Hepatocyte (in vitro differentiated cells): Measurements from ENCODE around the gene OR7G2.

Experiments used
- CTCF ChIP-seq: fragments of 200-600 bp; sonication (generic); IDR thresholded peaks from 2 replicates; pipeline ENCODE4 v1.5.1; 2016; ENCODE audit warnings: antibody characterized with exemption, mild to moderate bottlenecking; ENCODE audit not compliant: poor library complexity
- EZH2 ChIP-seq: fragments of 200-600 bp; sonication (generic); IDR thresholded peaks from 2 replicates; pipeline ENCODE4 v1.6.1; 2016; ENCODE audit warnings: antibody characterized with exemption, mild to moderate bottlenecking, borderline replicate concordance
- EZH2phosphoT487 ChIP-seq: fragments of 200-600 bp; sonication (generic); IDR thresholded peaks from one replicate; pipeline ENCODE4 v1.6.1; 2018; ENCODE audit warnings: antibody characterized with exemption, mild to moderate bottlenecking, low read depth, moderate library complexity; ENCODE audit not compliant: unreplicated experiment, severe bottlenecking

- TF ChIP-seq CTCF (no peak), EZH2phosphoT487 (no peak), EZH2 (no peak)
These were observed 20.9 kb upstream of the OR7G2 start for GRCh38 chr19:9128171-9128570.
